H1 (cell line): Measurements from ENCODE around the gene POLD1. TPM values are rescaled to one million over a fixed set of nuclear protein-coding genes. Genes with fewer than 3 reads are reported as not detected.

Source experiments
- CHD7 ChIP-seq: fragments of 300-600 bp; sonication (generic); IDR thresholded peaks from 2 replicates; pipeline ENCODE4 v1.7.1; 2012; ENCODE audit warnings: low read length, moderate library complexity, mild to moderate bottlenecking, inconsistent platforms; ENCODE audit not compliant: insufficient replicate concordance
- CTCF ChIP-seq, 3 experiments: IDR thresholded peaks; 1 replicate in 2 of 3; 2 replicates in 1 of 3; pipeline versions ENCODE4 v1.5.1 to v1.6.1; 2011; ENCODE audit warnings: low read length in 3 of 3, mild to moderate bottlenecking in 3 of 3, inconsistent platforms in 2 of 3, low read depth in 1 of 3, moderate library complexity in 1 of 3; ENCODE audit not compliant: insufficient read depth in 1 of 3; ENCODE audit errors: control extremely low read depth in 1 of 3
- RNF2 ChIP-seq: fragments of 200-900, 300-1000 bp; sonication (generic); IDR thresholded peaks from 2 replicates; pipeline ENCODE4 v1.7.1; 2016; ENCODE audit warnings: borderline replicate concordance, low read depth, mild to moderate bottlenecking, antibody characterized with exemption, low read length; ENCODE audit not compliant: poor library complexity, severe bottlenecking; ENCODE audit errors: missing control alignments
- SUZ12 ChIP-seq: fragments of 200-600 bp; sonication (generic); IDR thresholded peaks from 2 replicates; pipeline ENCODE4 v1.6.1; 2012; ENCODE audit warnings: mild to moderate bottlenecking, inconsistent platforms, low read length, moderate library complexity, mixed read lengths
- polyA plus RNA-seq, 7 experiments: library from polyadenylated mRNA; depleted of rRNA in 3 of 7; stranded (reverse) in 5 of 7; unstranded in 2 of 7; fragments of >200 nt in 5 of 7; fragments of 200-250 nt in 2 of 7; gene quantifications; 1 replicate in 5 of 7; 2 replicates in 1 of 7; 4 replicates in 1 of 7; pipeline versions ENCODE4 v1.2.1 to v1.2.3, GENCODE V29; 2011 to 2013; ENCODE audit warnings: missing spikeins in 2 of 7, mixed read lengths in 2 of 7
- total RNA-seq: library from RNA; stranded (reverse); fragmentation: NEBNext Ultra II Directional; extraction: Animal tissue kit (Norgen Biotek cat#: 25700); gene quantifications from 2 replicates; pipeline ENCODE4 v1.2.1, GENCODE V29; 2021
- TF ChIP-seq, protein P1 (sequence below): IDR thresholded peaks from 2 replicates; pipeline ENCODE4 v1.6.1; 2011; ENCODE audit warnings: low read depth, mild to moderate bottlenecking, low read length; ENCODE audit not compliant: insufficient read depth

The POLD1 gene
- total and polyA plus RNA-seq, 2 of the 8 experiments (the other 6 are each of a cell fraction or from before 2014, with no cell fraction given): 141 to 142 TPM

- TF ChIP-seq CHD7: no peak
- TF ChIP-seq SUZ12: no peak
- TF ChIP-seq, protein P1, sequence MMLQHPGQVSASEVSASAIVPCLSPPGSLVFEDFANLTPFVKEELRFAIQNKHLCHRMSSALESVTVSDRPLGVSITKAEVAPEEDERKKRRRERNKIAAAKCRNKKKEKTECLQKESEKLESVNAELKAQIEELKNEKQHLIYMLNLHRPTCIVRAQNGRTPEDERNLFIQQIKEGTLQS: no peak
- TF ChIP-seq RNF2: no peak
- TF ChIP-seq CTCF (IDR thresholded peaks at IDR 0.05; ENCODE audit: control extremely low read depth in 1 of 3, insufficient read depth in 1 of 3, low read depth in 1 of 3, low read length in 3 of 3): no peak
These were observed at the start of gene POLD1 (continued) for GRCh38 chr19:50383852-50384684.
